GM19023 (cell line): Measurements from ENCODE around the gene SIGLEC10.

Experiments
- ATAC-seq: cut with Tn5 transposase; IDR thresholded peaks from one replicate; pipeline ENCODE4 v1.9.1; 2021; ENCODE audit warnings: mild to moderate bottlenecking, moderate library complexity; ENCODE audit not compliant: unreplicated experiment

Gene SIGLEC10

DNA sequence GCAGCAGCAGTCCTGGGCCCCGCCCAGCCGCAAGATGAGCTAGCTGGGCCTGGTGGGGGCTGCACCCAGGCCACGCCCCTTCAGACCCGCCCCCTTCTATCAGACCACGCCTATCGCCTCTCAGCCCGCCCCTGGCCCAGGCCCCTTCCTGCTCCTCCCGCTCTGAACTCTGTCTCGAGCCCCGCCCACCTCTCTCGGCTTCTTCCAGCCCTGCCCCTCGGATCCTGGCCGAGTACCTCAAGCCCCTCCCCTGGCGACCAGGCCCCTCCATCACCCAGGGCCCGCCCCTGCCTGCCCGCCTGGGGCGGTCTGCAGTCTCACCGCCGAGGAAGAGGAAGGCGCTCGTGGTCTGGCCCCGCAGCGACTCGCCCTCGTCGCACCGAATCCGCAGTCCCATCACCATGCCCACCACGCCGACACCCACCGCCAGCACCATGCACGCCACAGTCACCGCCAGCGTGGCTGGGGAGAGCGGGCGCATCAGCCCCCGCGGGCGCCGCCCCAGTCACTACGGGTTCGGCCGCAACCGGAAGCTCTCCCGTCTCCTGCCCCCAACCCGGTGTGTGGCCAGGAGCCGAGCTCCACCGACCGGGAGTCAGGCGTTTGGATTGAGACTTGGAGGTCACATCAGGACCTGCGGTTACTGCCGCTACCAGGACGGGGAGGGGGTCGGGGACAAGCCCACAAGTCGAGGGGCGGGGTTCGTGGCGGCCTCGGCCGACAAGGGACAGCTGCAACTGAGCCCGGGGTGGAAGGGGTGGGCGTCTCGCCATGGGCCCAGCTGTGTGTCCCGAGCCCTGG is 49.7 kb downstream of the SIGLEC10 start:
- ATAC-seq, result peak; percentile 82

DNA sequence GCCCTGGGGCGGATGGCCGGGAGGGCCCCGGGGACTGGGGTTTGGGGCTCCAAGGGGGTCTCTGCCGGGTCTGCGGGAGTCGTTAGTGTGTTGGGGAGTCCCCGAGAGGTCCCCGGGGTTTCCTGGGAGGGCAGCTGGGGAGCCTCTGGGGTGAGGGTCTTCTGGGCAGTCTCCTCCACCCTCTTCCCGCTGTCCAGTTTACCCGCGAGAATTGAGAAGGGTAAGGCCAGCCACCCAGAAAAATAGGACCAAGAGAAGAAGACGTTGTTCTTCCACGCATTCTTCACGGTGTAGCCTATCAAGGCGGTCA is 50.2 kb downstream of the SIGLEC10 start:
- ATAC-seq, result peak; percentile 2

DNA sequence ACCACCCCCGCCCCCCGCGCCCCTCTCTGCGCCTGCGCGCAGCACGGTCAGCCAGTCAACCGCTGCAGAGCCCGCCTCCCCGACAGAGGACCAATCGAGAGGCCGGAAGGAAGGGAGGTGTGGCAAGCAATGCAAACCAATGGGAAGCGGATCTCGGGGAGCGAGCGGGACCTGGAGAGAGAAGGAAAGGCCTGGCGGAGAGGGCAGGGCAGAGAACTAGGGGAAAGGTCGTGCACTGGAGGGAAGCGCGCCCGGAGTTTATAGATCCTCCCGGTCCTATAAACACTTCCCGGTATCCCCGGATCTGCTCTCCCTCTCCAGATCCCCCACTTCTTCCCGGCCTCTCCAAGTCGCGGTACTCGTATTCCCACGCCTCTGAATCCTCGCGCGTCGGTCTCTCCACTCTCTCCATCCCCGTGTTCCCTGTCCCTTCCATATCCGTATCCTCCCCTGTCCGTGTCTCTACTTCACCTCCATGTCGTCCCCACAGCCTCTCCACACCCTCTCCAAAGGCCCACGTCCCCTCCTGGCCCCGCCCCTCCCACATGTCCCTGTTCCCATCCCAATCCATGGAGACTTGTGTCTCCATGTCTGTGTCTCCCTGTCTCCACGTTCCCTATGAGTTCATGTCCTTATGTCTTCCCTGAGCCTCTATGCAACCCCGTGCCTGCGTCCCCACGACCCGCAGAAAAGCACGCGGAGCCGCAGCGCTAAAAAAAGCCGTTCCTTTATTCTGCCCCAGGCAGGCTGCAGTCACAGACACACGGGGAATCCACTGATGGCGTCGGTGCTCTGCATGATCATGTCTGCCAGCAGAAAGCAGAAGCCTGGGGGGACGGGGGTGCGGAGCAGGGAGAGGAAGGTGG is 50.8 kb downstream of the SIGLEC10 start:
- peak; percentile 41 for ATAC-seq

DNA sequence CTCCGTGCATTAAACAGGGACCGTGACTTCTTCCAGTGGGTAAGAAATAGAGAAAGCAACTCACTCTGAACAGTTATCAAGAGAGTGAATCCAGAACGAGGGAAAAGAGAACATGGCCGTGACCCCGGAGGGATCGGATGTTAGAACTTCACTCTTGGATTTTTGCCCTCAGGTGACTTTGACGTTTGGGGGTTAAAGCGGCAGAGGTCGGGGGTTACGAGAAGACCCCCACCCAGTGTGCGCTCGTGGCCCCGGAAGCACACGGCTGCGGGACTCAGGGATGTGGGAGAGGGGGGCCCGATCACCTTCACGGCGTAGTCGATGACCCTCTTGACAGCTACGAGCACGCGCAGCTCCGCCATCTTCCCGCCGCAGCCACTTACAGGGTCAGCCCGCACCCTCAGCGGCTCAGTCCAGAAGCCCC is 51.5 kb downstream of the SIGLEC10 start, which contains the start of gene ETFB:
TSS of gene ETFB (minus strand) at position 424 of the 424 bp plus-strand sequence. CDS start at position 362, 62 bp downstream.
- ATAC-seq, result no peak

DNA sequence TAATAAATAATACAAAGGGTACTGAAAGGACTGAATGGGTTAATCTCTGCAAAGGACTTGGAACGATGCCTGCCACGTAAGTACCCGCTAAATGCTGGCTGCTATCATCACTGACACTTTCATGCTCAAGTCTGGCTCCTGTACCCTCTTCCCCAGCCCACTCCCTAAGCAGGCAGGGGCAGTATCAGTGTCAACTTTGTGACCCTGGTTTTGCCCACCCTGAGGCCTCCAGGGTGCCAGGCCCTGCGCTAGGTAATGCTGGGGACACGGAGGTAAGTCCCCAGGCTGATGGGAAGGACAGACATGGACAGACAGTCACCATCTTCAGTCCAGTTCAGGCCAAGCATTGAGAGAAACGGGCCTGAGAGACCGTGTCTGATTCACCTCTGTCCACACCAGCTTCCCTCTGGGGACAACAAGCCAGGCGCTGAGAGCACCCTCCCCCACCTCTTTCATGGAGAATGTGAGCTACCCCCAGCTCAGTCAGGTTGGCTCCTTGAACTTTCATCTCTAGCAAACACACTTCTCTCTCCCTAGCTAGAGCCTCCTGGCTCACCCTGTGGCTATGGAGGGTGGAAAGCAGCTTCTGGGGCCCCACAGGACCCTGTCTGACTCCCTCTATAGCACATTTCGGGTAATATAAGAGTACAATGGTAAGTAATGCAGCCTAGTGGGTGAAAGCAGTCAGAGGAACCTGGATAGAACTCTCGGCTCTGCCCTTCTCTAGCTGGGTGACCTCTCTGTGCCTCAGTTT is 52.1 kb downstream of the SIGLEC10 start:
- no peak for ATAC-seq

DNA sequence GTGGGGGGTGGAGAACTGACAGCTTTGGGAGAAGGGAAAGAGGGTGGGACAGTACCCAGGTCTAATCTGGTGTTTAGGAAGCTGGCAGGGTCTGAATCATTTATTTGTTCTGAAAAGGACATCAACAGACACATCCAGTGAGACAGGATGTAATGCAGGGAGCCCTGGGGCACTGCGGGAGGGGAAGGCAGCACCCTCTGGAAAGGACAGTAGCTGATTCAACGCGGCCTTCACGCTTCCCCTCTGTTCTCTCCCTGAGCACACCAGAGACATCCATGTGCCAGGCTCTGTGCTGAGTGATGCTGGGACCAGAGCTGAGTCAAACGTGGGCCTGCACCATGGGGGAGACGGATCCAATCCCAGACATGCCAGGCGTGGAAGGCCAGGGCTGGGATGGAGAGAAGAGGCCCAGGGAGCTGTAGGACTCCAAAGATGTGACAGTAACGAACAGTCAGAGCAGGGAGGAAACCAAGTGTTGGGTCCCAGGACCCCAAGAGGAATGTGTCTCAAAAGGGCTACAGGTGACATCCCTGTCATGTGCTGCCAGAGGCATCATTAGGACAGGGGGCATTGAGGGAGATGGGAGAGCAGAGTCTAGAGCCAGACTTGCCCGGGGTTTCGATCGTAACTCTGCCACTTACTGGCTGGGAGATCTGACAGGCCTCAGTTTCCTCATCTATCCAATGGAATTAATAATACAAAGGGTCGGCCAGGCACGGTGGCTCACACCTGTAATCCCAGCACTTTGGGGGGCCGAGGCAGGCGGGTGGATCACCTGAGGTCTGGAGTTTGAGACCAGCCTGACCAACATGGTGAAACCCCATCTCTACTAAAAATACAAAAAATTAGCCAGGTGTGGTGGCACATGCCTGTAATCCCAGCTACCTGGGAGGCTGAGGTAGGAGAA is 53.0 kb downstream of the SIGLEC10 start:
- ATAC-seq, result no peak

DNA sequence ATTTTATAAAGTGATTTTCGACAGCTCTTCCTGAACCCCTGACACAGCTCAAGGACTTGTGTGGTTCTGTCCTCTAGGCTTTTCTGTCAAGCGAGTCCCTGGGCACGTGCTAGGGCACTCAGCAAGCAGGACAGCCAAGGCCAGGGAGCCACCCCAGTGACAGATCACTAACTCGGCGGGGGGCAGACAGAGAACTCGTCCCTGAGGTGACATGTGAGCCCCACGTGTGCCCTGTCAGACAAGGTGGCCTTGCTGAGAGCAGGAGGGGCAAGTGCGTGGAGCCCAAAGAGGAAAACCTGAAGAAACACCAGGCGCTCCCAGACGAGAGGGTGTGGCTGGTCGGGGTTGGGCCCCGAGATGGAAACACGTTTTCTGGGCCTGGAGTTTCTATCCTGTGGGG is 56.2 kb downstream of the SIGLEC10 start:
- ATAC-seq, result no peak
